CD4-positive, alpha-beta T cell (primary cell): ENCODE data around the gene PTPRK. TPM values are rescaled to one million over a fixed set of nuclear protein-coding genes. Genes with fewer than 3 reads are reported as not detected.

Experiments used
- ATAC-seq: fragments of 200-7000 bp; cut with Tn5 transposase; one replicate; pipeline ENCODE4 v1.10.0; 2022; ENCODE audit warnings: mild to moderate bottlenecking; ENCODE audit not compliant: poor library complexity
- CTCF ChIA-PET: fragments of 350-600 bp; sonication (Branson Sonifier 250); formaldehyde crosslinking; loops from one replicate; lab custom pipeline; 2021; ENCODE audit warnings: antibody characterized with exemption, inconsistent platforms; lab: Charles Lee
- POLR2A ChIA-PET: fragments of 350-600 bp; sonication (Branson Sonifier 250); formaldehyde crosslinking; loops from one replicate; lab custom pipeline; 2021; ENCODE audit warnings: antibody characterized with exemption, inconsistent platforms; lab: Charles Lee
- DNase-seq, 14 experiments: peaks; one replicate each; pipeline ENCODE4 v3.0.0-alpha.2; 2013 to 2020; ENCODE audit warnings: mixed read lengths in 2 of 14
- H3K27ac ChIP-seq, 2 donors: one replicate each; pipeline versions ENCODE4 v1.5.1 to v1.7.0; 2013; ENCODE audit warnings: low read length in 2 of 2, low read depth in 1 of 2, mild to moderate bottlenecking in 1 of 2
- H3K27me3 ChIP-seq, 2 experiments: 1 replicate in 1 of 2; 2 replicates in 1 of 2; pipeline versions ENCODE4 v1.6.1 to v1.7.0; 2013; ENCODE audit warnings: low read length in 2 of 2, control low read depth in 1 of 2, mild to moderate bottlenecking in 1 of 2, moderate library complexity in 1 of 2; ENCODE audit not compliant: insufficient read depth in 2 of 2, control insufficient read depth in 1 of 2
- H3K36me3 ChIP-seq: one replicate; pipeline ENCODE4 v1.6.1; 2013; ENCODE audit warnings: low read length, control low read depth; ENCODE audit not compliant: insufficient read depth
- H3K4me1 ChIP-seq: one replicate; pipeline ENCODE4 v1.6.1; 2013; ENCODE audit warnings: low read length, control low read depth; ENCODE audit not compliant: insufficient read depth
- H3K4me3 ChIP-seq: one replicate; pipeline ENCODE4 v1.5.1; 2013; ENCODE audit warnings: mild to moderate bottlenecking, low read length, moderate library complexity
- H3K9me3 ChIP-seq, 2 experiments: 1 replicate in 1 of 2; 2 replicates in 1 of 2; pipeline versions ENCODE4 v1.6.1 to v1.7.0; 2013; ENCODE audit warnings: low read length in 2 of 2, mild to moderate bottlenecking in 2 of 2, control low read depth in 1 of 2, moderate library complexity in 1 of 2; ENCODE audit not compliant: control insufficient read depth in 1 of 2, insufficient read depth in 1 of 2
- H3K27ac Mint-ChIP-seq: one replicate; pipeline ENCODE4 v1.8.0; 2020; ENCODE audit warnings: mixed read lengths
- H3K27me3 Mint-ChIP-seq: one replicate; pipeline ENCODE4 v1.8.0; 2021; ENCODE audit warnings: mixed read lengths
- H3K36me3 Mint-ChIP-seq: one replicate; pipeline ENCODE4 v1.8.0; 2021; ENCODE audit warnings: low read depth, mixed read lengths
- H3K4me1 Mint-ChIP-seq: one replicate; pipeline ENCODE4 v1.8.0; 2021; ENCODE audit warnings: low read depth, mixed read lengths
- H3K4me3 Mint-ChIP-seq: one replicate; pipeline ENCODE4 v1.8.0; 2020; ENCODE audit warnings: mild to moderate bottlenecking, mixed read lengths
- H3K9me3 Mint-ChIP-seq: one replicate; pipeline ENCODE4 v1.8.0; 2020; ENCODE audit warnings: mixed read lengths
- CTCF ChIP-seq: fragments of 200-600 bp; IDR thresholded peaks from one replicate; pipeline ENCODE4 v1.8.0; 2022; ENCODE audit warnings: antibody characterized with exemption, mild to moderate bottlenecking
- intact Hi-C, 2 experiments: fragments of 100-400 bp; cut with DNase I in 1 of 2; cut with micrococcal nuclease in 1 of 2; formaldehyde crosslinking; loops; one replicate each; pipeline versions ENCODE4 v1.15.1 to v1.9.0; 2023 to 2025; cut with DNase I, micrococcal nuclease
- total RNA-seq, 174 experiments: library from RNA in 2 of 174; stranded (reverse) in 2 of 174; gene quantifications; one replicate each; pipeline ENCODE4 v1.2.3 and lab custom pipeline; 2021 to 2026

PTPRK gene
- total RNA-seq, 2 experiments from 2014 or later = 8.4 to 10.3 TPM

- Mint-ChIP-seq H3K27me3 (no peaks in the 10 kb centered on the region), H3K36me3 (no peaks in the 10 kb centered on the region), H3K9me3 (no peaks in the 10 kb centered on the region), H3K27ac (no peak overlapping the region), H3K4me3 (no peak overlapping the region), H3K4me1 (no peaks in the 10 kb centered on the region)
- H3K36me3 ChIP-seq = no peaks in the 10 kb centered on the region
- no peak for TF ChIP-seq CTCF
- DNase-seq = no peak
- no peak for ATAC-seq
- H3K9me3 ChIP-seq = no peaks in the 10 kb centered on the region
- H3K27me3 ChIP-seq = no peaks in the 10 kb centered on the region
- no peaks in the 10 kb centered on the region for H3K4me1 ChIP-seq
- no peak overlapping the region for H3K4me3 ChIP-seq
- ChIA-PET POLR2A (no interaction called here), CTCF (no interaction called here)
- intact Hi-C loops = no loop called here
- no peak overlapping the region for H3K27ac ChIP-seq
Observed at GRCh38 chr6:128400875-128401274, 119.5 kb downstream of the PTPRK start.

GRCh38 chr6:128397996-128398395 lies 122.4 kb downstream of the PTPRK start:
- Histone ChIP-seq H3K36me3 (no peaks in the 10 kb centered on the region), H3K27ac (no peak overlapping the region), H3K9me3 (no peaks in the 10 kb centered on the region), H3K4me3 (no peak overlapping the region), H3K27me3 (no peaks in the 10 kb centered on the region), H3K4me1 (no peaks in the 10 kb centered on the region)
- no peak overlapping the region for H3K27ac Mint-ChIP-seq
- H3K36me3 Mint-ChIP-seq = no peaks in the 10 kb centered on the region
- ATAC-seq (no peak), DNase-seq (no peak)
- POLR2A ChIA-PET = no interaction called here
- no peak overlapping the region for H3K4me3 Mint-ChIP-seq
- H3K27me3 Mint-ChIP-seq = no peaks in the 10 kb centered on the region
- intact Hi-C loops = no loop called here
- H3K9me3 Mint-ChIP-seq = no peaks in the 10 kb centered on the region
- CTCF ChIA-PET = no interaction called here
- no peak for TF ChIP-seq CTCF
- H3K4me1 Mint-ChIP-seq = no peaks in the 10 kb centered on the region

- Mint-ChIP-seq H3K4me3 (no peak overlapping the region), H3K9me3 (no peaks in the 10 kb centered on the region), H3K4me1 (no peaks in the 10 kb centered on the region), H3K27me3 (no peaks in the 10 kb centered on the region), H3K27ac (no peak overlapping the region), H3K36me3 (no peaks in the 10 kb centered on the region)
- no peak for ATAC-seq
- POLR2A ChIA-PET = no interaction called here
- CTCF ChIA-PET = no interaction called here
- Histone ChIP-seq H3K36me3 (no peaks in the 10 kb centered on the region), H3K9me3 (no peaks in the 10 kb centered on the region), H3K27me3 (no peaks in the 10 kb centered on the region), H3K4me1 (no peaks in the 10 kb centered on the region), H3K27ac (no peak overlapping the region), H3K4me3 (no peak overlapping the region)
- no peak for TF ChIP-seq CTCF
- no peak for DNase-seq
- intact Hi-C loops = no loop called here
Observed at GRCh38 chr6:128395596-128395995, 124.8 kb downstream of the PTPRK start.
